Measurements from ENCODE around the gene IMMP2L. TPM values are rescaled to one million over a fixed set of nuclear protein-coding genes. Genes with fewer than 3 reads are reported as not detected.
A peak's percentile ranks its signal among the peaks of the same experiment; 100 is the strongest.

The IMMP2L gene
- total RNA-seq, 1 experiment from 2014 or later: 12.8 TPM

- Histone ChIP-seq H3K4me1 (no peaks in the 10 kb centered on the region), H3K9me3 (replicated peaks) (no peaks in the 10 kb centered on the region), H3K27ac (no peak overlapping the region), H3K4me3 (no peak overlapping the region), H3K27me3 (no peaks in the 10 kb centered on the region), H3K36me3 (no peaks in the 10 kb centered on the region)
- DNase-seq: no peak
Measured at GRCh38 chr7:110772615-110773014, 789.7 kb downstream of the IMMP2L start.

- Histone ChIP-seq H3K36me3 (no peaks in the 10 kb centered on the region), H3K4me1 (no peaks in the 10 kb centered on the region), H3K4me3 (no peak overlapping the region), H3K27ac (no peak overlapping the region), H3K9me3 (replicated peaks) (no peaks in the 10 kb centered on the region), H3K27me3 (no peaks in the 10 kb centered on the region)
- no peak for DNase-seq
Measured at GRCh38 chr7:110771717-110772116, 790.6 kb downstream of the IMMP2L start.

- Histone ChIP-seq H3K27ac (no peak overlapping the region), H3K4me3 (no peak overlapping the region), H3K9me3 (replicated peaks) (no peaks in the 10 kb centered on the region), H3K4me1 (no peaks in the 10 kb centered on the region), H3K36me3 (no peaks in the 10 kb centered on the region), H3K27me3 (no peaks in the 10 kb centered on the region)
- no peak for DNase-seq
Measured at GRCh38 chr7:110767550-110768110, 794.7 kb downstream of the IMMP2L start.

GRCh38 chr7:110766864-110767263 is 795.4 kb downstream of the IMMP2L start:
- DNase-seq: no peak
- Histone ChIP-seq H3K9me3 (replicated peaks) (no peaks in the 10 kb centered on the region), H3K4me1 (no peaks in the 10 kb centered on the region), H3K27ac (no peak overlapping the region), H3K4me3 (no peak overlapping the region), H3K27me3 (no peaks in the 10 kb centered on the region), H3K36me3 (no peaks in the 10 kb centered on the region)

- Histone ChIP-seq H3K27me3 (no peaks in the 10 kb centered on the region), H3K4me1 (no peaks in the 10 kb centered on the region), H3K4me3 (no peak overlapping the region), H3K27ac (no peak overlapping the region), H3K9me3 (replicated peaks) (no peaks in the 10 kb centered on the region), H3K36me3 (no peaks in the 10 kb centered on the region)
- no peak for DNase-seq
Measured at GRCh38 chr7:110764852-110765251, 797.4 kb downstream of the IMMP2L start.

- H3K27ac ChIP-seq: no peak overlapping the region
- H3K4me3 ChIP-seq: no peak overlapping the region
- peak in 1 of 2 experiments; percentile 18 for DNase-seq
- H3K27me3 ChIP-seq: no peaks in the 10 kb centered on the region
- no peaks in the 10 kb centered on the region for H3K9me3 ChIP-seq (replicated peaks)
- H3K4me1 ChIP-seq: no peaks in the 10 kb centered on the region
- no peaks in the 10 kb centered on the region for H3K36me3 ChIP-seq
Measured at GRCh38 chr7:110762546-110763225, 799.6 kb downstream of the IMMP2L start.

- DNase-seq: no peak
- H3K4me3 ChIP-seq: no peak overlapping the region
- no peak overlapping the region for H3K27ac ChIP-seq
- H3K27me3 ChIP-seq: no peaks in the 10 kb centered on the region
- H3K9me3 ChIP-seq (replicated peaks): no peaks in the 10 kb centered on the region
- no peaks in the 10 kb centered on the region for H3K4me1 ChIP-seq
- no peaks in the 10 kb centered on the region for H3K36me3 ChIP-seq
Measured at GRCh38 chr7:110760341-110760740, 802.0 kb downstream of the IMMP2L start.

- no peak overlapping the region for H3K4me3 ChIP-seq
- no peaks in the 10 kb centered on the region for H3K9me3 ChIP-seq (replicated peaks)
- no peak overlapping the region for H3K27ac ChIP-seq
- no peak for DNase-seq
- H3K4me1 ChIP-seq: no peaks in the 10 kb centered on the region
- H3K36me3 ChIP-seq: no peaks in the 10 kb centered on the region
- H3K27me3 ChIP-seq: no peaks in the 10 kb centered on the region
Measured at GRCh38 chr7:110759069-110759468, 803.2 kb downstream of the IMMP2L start.

GRCh38 chr7:110754649-110755048 is 807.6 kb downstream of the IMMP2L start:
- no peak for DNase-seq
- H3K4me1 ChIP-seq: no peaks in the 10 kb centered on the region
- no peaks in the 10 kb centered on the region for H3K27me3 ChIP-seq
- no peaks in the 10 kb centered on the region for H3K36me3 ChIP-seq
- H3K4me3 ChIP-seq: no peak overlapping the region
- H3K27ac ChIP-seq: no peak overlapping the region
- H3K9me3 ChIP-seq (replicated peaks): no peaks in the 10 kb centered on the region

GRCh38 chr7:110750931-110751605 is 811.2 kb downstream of the IMMP2L start:
- no peak overlapping the region for H3K4me3 ChIP-seq
- no peaks in the 10 kb centered on the region for H3K27me3 ChIP-seq
- DNase-seq: no peak
- H3K4me1 ChIP-seq: no peaks in the 10 kb centered on the region
- no peak overlapping the region for H3K27ac ChIP-seq
- H3K9me3 ChIP-seq (replicated peaks): no peaks in the 10 kb centered on the region
- no peaks in the 10 kb centered on the region for H3K36me3 ChIP-seq

GRCh38 chr7:110733221-110733620 is 829.1 kb downstream of the IMMP2L start:
- DNase-seq: no peak
- Histone ChIP-seq H3K9me3 (replicated peaks) (no peaks in the 10 kb centered on the region), H3K27ac (no peak overlapping the region), H3K27me3 (no peaks in the 10 kb centered on the region), H3K4me1 (no peaks in the 10 kb centered on the region), H3K36me3 (no peaks in the 10 kb centered on the region), H3K4me3 (no peak overlapping the region)

- Histone ChIP-seq H3K36me3 (no peaks in the 10 kb centered on the region), H3K27ac (no peak overlapping the region), H3K27me3 (no peaks in the 10 kb centered on the region), H3K4me1 (no peaks in the 10 kb centered on the region), H3K9me3 (replicated peaks) (no peaks in the 10 kb centered on the region), H3K4me3 (no peak overlapping the region)
- no peak for DNase-seq
Measured at GRCh38 chr7:110724811-110725210, 837.5 kb downstream of the IMMP2L start.

GRCh38 chr7:110721395-110721794 is 840.9 kb downstream of the IMMP2L start:
- DNase-seq: no peak
- H3K4me3 ChIP-seq: no peak overlapping the region
- no peaks in the 10 kb centered on the region for H3K27me3 ChIP-seq
- no peaks in the 10 kb centered on the region for H3K4me1 ChIP-seq
- H3K36me3 ChIP-seq: no peaks in the 10 kb centered on the region
- no peak overlapping the region for H3K27ac ChIP-seq
- H3K9me3 ChIP-seq (replicated peaks): no peaks in the 10 kb centered on the region

- H3K27ac ChIP-seq: no peak overlapping the region
- no peaks in the 10 kb centered on the region for H3K36me3 ChIP-seq
- DNase-seq: no peak
- no peak overlapping the region for H3K4me3 ChIP-seq
- no peaks in the 10 kb centered on the region for H3K4me1 ChIP-seq
- no peaks in the 10 kb centered on the region for H3K9me3 ChIP-seq (replicated peaks)
- H3K27me3 ChIP-seq: no peaks in the 10 kb centered on the region
Measured at GRCh38 chr7:110720626-110721025, 841.7 kb downstream of the IMMP2L start.

- DNase-seq: no peak
- Histone ChIP-seq H3K4me3 (no peak overlapping the region), H3K9me3 (replicated peaks) (no peaks in the 10 kb centered on the region), H3K4me1 (no peaks in the 10 kb centered on the region), H3K36me3 (no peaks in the 10 kb centered on the region), H3K27me3 (no peaks in the 10 kb centered on the region), H3K27ac (no peak overlapping the region)
Measured at GRCh38 chr7:110719741-110720140, 842.6 kb downstream of the IMMP2L start.

Measured in SJCRH30 (cell line).